Stimulated activated CD4-positive, alpha-beta T cell treated with anti-CD3 and anti-CD28 coated beads, Interleukin-4, amount 100 ng/mL, for 1 hour (primary cell): ENCODE data around the gene DNAJC21.
A peak's percentile ranks its signal among the peaks of the same experiment; 100 is the strongest.
"Not testable (repeated sequence)": the region's sequence is repeated elsewhere in the genome, so short reads cannot be mapped to it uniquely, and the experiment has no call there.

Source experiments
- DNase-seq: peaks from one replicate; pipeline ENCODE4 v3.0.0-alpha.2; 2020

The DNAJC21 gene

DNA sequence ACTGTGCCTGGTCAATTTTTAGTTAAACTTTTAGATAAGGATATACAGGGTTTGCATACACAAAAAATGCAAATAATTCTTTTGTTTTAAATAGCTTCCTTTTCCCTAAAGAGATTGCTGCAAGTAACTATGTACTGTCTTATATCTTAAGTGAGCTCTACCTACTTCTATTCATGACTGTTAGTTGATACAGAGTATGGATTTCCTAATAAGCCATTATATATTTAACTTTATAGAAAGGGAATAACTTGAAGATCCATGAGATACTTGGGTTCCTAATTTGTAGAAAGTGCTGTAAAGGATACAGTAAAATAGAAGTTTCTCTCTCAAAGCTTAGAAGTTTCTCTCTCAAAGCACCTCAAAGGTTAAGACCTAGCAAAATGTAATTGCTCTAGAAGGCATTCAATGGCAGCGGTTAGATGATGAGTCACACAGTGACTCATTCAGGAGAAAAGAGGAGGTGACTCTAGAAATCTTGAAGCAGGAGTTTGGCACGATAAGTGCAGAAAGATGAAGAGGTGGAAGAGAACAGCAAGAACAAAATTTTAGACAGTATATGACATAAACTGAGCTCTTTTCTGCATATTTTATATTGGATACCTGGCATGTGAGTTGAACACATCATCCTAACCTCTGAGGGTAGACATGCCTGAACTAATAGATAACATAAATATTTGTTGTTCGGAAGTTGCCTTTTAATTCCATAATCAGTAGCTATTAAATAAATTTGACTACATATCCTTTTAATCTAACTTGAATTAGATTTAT lies 5.5 kb upstream of the DNAJC21 start:
- no peak for DNase-seq

DNA sequence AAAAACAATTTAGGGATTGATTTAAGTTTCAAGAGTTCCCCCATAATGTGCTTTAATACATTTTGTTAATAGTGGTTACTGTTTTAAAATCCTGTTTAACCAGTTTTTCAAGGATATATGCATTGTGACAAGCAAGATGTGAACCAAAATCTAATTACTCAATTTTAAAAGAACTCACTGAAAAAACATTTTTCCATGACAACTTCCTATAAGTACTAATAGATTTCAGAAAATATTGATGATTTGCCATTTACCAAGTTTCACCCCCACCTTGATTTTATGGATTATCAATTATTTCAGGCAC lies 4.9 kb upstream of the DNAJC21 start:
- DNase-seq, result no peak

DNA sequence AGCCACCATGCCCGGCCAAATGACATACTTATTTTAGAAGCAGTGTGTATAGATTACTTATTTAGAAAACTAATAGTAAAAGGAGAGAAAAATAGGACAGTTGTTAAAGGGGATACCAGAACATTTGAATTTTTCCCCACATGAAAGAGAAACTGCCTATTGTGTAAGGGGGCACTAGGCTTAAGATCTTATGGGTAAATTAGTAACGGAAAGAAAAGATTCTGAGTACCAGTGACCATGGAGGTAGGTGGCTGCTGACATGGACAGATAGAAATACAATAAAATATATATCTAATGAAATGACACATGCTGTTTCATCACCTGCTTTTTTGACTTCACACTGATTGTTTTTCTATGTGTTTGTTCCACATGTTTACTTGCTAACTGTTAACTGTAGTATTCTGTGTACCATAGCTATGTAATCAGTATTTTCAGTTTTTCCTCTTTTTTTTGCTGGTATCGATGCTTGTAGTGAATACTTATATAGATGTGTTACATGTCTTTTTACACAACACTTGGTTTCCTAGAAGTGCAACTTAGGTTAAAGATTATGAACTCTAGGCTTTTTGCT lies 3.0 kb upstream of the DNAJC21 start:
- DNase-seq, result no peak

DNA sequence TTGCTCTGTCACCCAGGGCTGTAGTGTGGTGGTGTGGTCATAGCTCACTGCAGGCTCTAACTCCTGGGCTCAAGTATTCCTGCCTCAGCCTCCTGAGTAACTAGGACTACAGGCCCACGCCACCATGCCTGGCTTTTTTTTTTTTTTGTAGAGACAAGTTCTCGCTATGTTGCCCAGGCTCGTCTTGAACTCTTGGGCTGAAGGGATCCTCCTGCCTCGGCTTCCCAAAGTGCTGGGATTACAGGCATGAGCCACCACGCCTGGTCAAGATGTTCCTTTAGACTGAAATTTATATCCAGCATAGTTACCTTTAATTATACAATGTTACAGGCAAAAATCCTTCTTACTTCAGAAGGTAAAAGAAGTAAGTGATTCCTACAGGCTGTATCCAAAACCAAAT lies 1.6 kb upstream of the DNAJC21 start:
- DNase-seq, result no peak

DNA sequence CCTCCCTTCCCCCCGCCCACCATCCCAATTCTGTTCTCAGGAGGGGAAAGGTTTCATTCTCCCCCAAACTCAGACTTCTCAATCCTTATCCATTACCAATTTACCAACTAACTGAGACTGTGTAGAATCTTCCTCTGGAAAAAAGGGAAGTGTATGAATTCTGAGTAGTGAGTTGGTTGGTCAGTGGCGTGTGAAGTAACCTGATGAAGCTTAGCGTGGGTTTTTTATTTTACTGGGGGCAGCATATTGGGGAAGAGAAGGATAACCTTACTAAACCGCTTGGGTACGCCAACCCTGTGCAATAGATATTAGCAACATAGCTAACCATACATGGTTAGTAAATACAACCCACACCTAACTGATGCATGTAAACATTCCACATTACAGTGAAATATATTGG lies 1.1 kb upstream of the DNAJC21 start:
- no peak for DNase-seq

DNA sequence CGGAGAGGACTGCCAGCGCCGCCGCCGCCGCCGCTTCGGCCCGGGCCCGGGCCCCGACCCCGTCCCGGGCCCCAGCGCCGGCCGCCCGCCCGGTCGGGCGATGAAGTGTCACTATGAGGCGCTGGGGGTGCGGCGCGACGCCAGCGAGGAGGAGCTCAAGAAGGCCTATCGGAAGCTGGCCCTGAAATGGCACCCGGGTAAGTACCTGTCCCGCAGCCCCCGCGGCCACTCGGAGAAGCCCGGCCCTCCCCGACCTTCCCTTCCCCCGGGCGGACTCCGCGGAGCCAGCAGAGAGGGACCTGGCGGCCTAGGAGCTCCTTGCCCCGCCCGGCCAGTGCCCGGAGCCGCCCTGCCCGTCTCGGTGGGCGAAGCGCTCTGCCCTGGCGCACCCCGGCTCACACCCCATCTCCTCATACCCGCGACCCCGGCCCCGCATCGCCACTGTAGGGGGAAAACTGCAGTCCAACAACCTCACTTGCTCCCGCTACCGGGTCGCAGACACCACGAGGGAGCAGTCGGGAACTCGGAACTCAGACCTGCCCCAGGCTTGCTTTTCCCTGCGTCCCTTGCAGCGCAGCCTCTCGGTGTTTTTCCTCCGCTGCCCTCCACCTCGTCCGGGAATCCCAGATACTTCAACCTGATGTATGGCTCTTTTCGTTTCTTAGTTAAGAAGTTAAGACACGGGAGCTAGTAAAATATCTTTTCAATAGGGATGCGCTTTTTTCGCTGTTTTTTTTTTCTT lies 532 bp downstream of the DNAJC21 start:
- peak; percentile 78 for DNase-seq

DNA sequence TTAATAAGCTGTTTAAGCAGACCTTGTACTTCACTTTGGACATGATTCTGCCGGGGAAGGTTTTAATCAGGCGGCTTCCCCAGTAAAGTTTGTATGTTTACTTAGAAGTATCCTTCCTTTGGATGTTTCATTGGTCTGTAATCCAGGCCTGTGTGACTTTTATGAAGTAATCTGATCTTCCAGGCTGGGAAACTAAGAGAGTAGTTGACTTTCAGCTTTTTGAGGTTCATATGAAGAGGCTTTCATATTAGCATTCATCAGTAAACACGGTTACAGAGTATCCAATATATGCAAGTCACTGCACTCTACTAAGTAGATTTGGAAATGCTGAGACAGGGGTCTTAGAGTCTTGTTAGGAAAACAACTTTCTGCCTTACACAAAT lies 1.1 kb downstream of the DNAJC21 start:
- no peak for DNase-seq

DNA sequence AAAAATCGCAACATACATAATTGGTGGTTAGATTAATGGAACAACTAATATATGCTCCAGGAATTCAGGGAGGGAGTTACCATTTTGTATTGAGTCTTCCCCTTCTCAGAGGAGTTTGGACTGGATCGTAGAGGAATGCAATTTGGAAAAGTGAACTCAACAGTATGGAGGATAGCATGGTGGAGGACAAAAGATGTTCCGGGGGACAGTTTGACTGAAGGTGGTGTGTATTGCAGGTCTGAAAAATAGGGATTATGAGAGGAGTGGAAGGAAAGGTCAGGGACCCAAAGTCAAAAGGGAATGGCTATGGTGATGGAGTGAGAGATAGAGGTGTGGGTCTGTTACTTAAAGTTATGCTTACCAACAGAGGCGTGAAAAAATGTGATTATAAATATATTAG lies 1.5 kb downstream of the DNAJC21 start:
- no peak for DNase-seq

DNA sequence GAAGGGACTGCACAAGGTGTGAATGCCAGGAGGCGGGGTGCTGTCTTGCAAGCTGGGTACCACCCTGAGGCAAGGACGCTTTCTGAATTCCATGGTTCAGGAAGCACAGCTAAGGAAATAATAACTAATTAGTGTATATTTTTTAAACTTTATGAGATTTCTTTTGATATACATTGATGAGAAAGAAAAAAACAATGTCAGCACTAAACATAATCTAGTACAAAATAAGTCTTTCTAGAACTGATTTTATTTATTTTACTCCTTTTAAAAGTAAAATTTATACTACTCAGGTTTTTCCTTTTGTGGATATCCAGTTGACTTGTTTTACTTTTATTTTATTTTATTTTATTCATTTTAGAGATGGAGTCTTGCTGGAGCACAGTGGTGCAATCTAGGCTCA lies 3.6 kb downstream of the DNAJC21 start:
- DNase-seq, result no peak

DNA sequence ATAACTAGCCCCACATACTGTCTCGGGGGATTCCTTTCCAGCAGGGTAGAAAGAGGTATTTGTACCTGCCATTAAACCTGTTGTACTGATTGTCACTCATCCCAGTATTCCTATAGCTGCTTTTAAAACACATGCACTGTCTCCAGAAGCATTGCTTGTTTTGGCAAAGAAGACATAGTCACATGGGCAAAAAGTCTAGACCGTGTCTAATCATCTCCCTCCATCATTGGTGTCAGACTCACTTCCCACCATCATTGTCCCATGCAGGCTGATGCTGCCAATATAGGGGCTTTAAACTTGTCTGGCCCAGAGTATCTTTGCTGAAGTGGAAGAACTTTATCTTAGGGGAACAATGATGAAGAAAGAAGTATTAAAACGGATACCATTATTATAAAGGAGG lies 12.6 kb downstream of the DNAJC21 start:
- DNase-seq, result no peak

DNA sequence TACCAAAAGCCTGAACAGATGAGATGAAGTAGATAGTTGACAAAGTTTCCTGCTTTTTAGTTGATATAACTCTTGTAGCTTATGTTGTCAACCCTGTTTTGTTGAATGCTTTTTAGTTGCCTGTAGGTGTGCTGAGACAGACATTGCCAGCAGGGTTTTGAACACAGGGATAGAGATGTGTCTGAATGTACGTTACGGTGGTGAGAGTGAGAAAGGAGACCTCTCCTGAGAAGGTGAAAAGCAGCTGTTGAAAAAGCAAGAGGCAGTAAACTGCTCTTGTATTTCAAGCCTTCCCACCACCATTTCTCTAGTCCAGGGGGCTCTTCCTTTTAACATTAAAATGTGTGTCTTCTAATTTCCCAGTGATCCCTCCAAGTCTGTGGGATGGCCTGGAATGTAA lies 14.7 kb downstream of the DNAJC21 start:
- DNase-seq, result no peak

DNA sequence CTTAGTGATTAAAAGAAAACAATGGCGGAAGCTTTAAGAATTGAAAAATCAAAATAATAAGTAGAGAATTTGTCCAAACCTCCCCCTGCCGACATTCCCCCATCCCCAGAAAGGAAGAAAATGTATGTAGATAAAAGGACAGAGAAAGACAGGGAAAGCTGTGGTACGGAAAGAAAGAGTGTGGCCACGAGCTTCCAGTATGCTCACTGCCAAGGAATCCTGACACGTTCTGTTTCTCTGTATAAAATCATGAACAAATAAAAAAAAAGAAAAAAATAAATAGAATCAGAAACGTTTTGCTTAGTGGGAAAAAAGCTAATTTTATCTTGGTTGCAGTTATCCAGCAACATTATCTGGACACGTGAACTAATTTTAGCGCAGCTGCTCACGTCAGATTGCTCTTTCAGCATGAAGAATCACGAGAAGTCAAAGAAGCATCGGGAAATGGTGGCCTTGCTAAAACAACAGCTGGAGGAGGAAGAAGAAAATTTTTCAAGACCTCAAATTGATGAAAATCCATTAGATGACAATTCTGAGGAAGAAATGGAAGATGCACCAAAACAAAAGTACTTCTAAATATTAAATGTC lies 15.2 kb downstream of the DNAJC21 start:
- no peak for DNase-seq

DNA sequence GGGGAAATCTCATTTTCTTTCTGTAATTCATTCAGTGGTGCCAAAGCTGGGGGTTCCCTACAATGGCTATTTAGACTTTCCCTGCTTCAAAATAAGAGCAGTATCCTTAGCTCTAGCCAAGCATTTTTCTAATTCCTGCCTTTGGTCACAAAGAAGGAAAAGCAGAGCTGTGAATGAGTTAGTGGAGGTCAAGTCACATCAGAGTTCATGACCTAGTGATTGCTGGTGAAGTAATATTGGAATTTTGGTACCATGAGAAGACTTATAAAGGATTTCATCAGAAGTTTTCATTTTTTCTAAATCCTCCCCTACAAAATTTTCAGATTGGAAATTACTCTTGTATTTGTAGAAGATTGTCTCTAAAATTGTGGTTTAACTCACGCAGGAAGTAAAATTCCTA lies 28.0 kb downstream of the DNAJC21 start:
- no peak for DNase-seq

DNA sequence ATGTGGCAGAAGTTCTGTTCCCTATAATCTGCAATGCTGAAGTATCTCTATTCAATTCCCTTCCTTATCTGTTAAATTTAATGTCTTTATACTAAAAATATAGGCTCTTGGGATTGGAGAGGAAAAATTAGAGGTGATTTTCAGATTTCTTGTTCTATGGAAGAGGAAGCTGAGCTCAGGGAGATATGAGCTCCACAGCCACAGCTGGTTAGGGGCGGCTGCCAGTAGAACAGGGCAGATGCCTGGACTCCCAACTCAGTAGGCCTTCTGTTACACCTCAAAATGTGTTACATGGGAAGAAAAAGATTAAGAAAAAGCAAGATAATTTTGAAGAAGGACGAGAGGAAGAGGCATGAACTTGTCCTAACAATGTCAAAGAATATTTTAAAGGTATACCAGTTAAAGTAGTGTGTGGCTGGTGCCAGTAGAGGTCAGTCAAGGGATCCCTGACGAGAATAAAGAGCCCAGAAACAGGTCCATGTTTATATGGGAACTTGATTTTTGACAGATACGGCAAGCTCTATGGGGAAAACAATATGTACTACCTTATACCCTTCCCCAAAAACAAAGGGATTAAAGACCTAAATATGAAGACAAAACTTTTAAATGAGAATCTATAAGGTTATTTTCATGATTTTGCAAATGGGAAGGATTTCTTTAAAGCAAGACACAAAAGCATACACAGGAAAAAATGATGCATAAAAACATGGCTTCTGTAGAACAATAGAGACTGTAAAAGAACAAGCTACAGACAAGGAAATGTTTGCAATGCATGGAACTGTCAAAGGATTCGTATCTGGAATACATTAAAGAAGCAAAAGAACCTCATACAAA lies 28.7 kb downstream of the DNAJC21 start:
- no peak for DNase-seq

DNA sequence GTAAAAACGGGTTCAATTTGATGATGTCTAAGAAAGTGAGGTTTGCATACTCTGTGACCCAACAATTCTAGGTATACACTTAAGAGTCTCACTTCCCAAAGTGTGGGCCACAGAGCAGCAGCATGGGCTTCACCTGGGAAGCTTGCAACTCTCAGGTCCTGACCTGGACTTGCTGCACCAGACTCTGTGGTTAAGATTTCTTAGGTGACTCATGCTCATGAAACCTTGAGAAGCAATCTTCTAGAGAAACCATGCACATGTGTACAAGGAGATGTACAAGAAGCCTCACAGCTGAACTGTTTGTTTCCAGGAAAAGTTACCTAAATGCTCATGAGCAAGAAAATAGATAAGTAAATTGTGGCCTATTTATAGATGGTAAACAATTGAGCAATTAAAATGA lies 30.0 kb downstream of the DNAJC21 start:
- no peak for DNase-seq

DNA sequence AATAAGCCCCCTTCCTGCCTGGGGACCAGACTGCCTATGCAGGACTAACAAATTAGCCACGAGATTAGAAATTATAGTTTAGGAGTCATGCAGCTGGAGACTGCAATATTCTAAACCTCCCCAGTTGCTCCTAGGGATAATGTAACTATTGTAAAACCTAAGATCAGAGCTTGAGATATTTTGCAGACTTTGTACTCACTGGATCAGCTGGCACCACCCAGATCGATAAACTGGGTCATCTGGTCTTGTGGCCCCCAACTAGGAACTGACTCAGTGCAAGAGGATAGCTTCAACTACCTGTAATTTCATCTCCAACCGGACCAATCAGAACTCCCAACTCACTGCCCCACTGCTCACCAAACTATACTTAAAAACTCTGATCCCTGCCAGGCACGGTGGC lies 38.2 kb downstream of the DNAJC21 start:
- no peak for DNase-seq

DNA sequence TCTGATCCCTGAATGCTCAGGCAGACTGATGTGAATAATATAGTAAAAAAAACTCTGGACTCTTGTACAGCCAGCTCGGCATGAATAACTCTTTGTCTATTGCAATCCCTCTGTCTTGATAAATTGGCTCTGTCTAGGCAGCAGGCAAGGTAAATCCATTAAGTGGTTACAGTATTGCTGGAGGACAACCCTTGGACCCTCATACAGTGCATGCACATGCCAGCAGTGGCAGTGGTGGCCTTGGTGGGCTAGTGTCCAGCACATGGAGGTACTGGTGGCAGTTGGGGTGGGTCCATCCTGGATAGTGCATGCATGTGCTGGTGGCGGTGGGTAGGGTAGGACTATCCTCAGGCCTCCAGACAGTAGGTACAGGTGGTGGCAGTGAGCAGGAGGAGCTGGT lies 38.9 kb downstream of the DNAJC21 start:
- no peak for DNase-seq

DNA sequence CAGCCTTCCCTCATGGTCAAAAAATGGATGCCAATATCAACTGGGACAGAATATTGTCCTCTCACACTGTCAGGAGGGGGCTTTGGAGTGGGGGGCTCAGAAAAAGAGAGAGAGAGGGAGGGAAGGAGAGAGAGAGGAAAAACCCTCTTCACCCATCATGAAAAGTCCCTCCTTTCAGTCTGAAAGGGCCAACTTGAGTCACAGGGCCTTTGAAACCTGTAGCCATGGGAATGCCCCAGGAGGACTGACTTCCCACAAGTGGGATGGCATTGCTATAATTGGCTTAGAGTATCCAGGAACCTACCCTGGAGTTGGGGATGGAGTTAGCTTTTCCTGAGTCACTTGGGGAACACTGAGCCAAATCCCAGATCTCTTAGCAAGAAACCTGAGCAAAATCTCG lies 41.2 kb downstream of the DNAJC21 start:
- DNase-seq, result no peak

DNA sequence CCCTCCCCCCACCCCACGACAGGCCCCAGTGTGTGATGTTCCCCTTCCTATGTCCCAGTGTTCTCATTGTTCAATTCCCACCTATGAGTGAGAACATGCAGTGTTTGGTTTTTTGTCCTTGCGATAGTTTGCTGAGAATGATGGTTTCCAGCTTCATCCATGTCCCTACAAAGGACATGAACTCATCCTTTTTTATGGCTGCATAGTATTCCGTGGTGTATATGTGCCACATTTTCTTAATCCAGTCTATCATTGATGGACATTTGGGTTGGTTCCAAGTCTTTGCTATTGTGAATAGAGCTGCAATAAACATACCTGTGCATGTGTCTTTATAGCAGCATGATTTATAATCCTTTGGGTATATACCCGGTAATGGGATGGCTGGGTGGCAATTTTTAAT lies 42.3 kb downstream of the DNAJC21 start:
- not testable (repeated sequence) for DNase-seq

DNA sequence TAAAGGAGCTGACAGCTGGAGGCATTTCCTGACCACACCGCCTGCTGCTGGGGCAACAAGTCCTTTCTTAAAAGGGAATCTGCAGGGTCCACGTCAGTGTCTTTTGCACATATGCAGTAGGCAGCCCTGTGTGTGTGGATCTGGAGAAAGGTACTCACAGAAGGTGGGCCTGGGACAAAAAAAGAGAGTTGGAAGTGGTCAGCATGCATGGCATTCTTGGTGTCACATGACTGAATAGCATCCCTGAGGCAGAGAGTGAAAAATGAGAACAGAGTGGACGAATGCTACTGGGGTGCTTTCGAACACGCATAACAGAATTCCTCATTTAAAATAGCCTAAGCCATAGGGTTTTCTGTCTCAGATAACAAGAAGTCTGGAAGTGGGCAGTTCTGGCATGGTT lies 47.0 kb downstream of the DNAJC21 start:
- no peak for DNase-seq

DNA sequence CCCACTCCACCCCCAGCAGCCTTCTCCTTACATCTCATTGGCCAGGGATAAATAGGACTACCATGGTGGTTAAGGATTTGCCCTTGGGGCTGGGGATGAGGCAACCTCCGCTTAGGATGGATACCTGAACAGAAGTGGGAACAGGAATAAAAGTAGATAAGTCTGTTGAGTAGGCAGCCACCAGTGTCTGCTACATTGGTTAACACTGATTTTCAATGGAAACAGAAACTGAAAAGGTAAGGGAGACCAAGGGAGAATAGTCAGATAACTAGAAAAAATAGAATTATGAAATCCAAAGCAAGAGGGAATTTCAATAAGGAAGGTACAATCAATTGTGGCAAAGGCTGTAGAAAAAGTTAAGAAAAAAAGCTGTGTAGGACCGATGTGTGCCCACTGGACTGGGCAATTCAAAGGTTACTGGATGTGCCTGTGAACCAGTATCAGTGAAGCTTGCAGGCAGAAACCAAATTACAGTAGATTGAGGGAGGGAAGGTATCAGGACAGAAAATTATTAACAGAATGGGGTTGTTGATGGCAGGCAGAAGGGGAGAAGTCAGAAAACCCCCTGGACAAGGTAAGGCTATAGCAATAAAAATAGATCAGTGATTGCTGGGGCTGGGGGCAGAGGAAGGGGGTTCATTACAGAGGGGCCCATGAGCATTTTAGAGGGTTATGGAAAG lies 48.7 kb downstream of the DNAJC21 start:
- DNase-seq, result no peak

DNA sequence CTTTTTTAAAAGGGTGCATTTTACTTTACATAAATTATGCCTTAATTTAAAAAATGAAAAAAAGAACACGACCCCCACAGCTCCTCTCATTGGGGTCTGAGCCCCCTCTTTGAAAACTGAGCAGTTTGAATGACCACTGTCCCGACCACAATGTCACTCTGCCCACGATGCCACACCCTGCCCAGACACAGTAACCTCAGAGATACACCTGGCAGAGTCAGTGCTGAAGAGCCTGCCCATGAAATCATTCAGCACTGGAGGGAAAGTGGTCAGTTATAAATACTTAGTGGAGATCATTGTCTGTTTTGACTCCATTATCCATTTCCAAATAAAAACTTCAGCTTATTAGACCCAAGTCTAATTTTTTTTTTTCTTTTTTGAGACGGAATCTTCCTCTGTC lies 49.3 kb downstream of the DNAJC21 start:
- DNase-seq, result no peak

DNA sequence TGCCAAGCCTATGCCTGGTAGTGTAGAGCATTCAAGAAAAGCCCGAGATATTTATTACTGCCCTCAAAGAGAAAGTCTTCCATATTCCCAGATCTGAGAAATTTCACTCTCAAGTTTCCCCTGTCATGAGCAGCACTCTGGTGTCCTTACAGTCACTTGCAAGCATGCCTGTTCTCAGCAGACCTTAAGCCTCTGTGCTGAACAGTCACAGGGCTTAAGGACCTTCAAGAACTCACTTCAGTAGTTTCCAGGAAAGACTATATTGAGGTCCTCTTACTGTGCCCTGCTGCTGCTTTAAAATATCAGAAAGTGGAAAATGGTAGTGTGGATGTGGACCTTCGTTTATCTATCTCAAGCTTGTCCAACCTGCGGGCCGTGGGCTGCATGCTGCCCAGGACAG lies 53.5 kb downstream of the DNAJC21 start:
- no peak for DNase-seq
